H9 (cell line): ENCODE measurements around the gene MAN1A2. TPM values are rescaled to one million over a fixed set of nuclear protein-coding genes. Genes with fewer than 3 reads are reported as not detected.

ENCODE experiments used
- DNase-seq: peaks from one replicate; pipeline ENCODE4 v3.0.0-alpha.2; 2017
- H2AFZ ChIP-seq: one replicate; pipeline ENCODE4 v1.6.1; 2013; ENCODE audit warnings: mild to moderate bottlenecking, low read length, control low read depth, moderate library complexity
- H2AK5ac ChIP-seq: 2 replicates; pipeline ENCODE4 v1.6.1; 2013; ENCODE audit warnings: low read length, control low read depth, mixed read lengths; ENCODE audit not compliant: insufficient read length
- H2BK120ac ChIP-seq: one replicate; pipeline ENCODE4 v1.6.1; 2013; ENCODE audit warnings: low read depth, mild to moderate bottlenecking, low read length, control low read depth, inconsistent platforms; ENCODE audit not compliant: poor library complexity, severe bottlenecking
- H2BK12ac ChIP-seq: 2 replicates; pipeline ENCODE4 v1.6.1; 2013; ENCODE audit warnings: low read length, control low read depth, mixed read lengths, low read depth; ENCODE audit not compliant: insufficient read length
- H2BK15ac ChIP-seq: 2 replicates; pipeline ENCODE4 v1.6.1; 2013; ENCODE audit warnings: low read depth, low read length, control low read depth
- H2BK20ac ChIP-seq: one replicate; pipeline ENCODE4 v1.6.1; 2013; ENCODE audit warnings: low read depth, mild to moderate bottlenecking, low read length, control low read depth, inconsistent platforms; ENCODE audit not compliant: poor library complexity, severe bottlenecking
- H2BK5ac ChIP-seq: 2 replicates; pipeline ENCODE4 v1.6.1; 2013; ENCODE audit warnings: low read length, control low read depth, mixed read lengths; ENCODE audit not compliant: insufficient read length
- H3K14ac ChIP-seq: 2 replicates; pipeline ENCODE4 v1.6.1; 2013; ENCODE audit warnings: low read length, control low read depth; ENCODE audit not compliant: insufficient read depth
- H3K18ac ChIP-seq: 2 replicates; pipeline ENCODE4 v1.6.1; 2013; ENCODE audit warnings: low read depth, mild to moderate bottlenecking, mixed read lengths, low read length, control low read depth; ENCODE audit not compliant: insufficient read length
- H3K23ac ChIP-seq: 2 replicates; pipeline ENCODE4 v1.6.1; 2013; ENCODE audit warnings: low read length, control low read depth, mixed read lengths, low read depth; ENCODE audit not compliant: insufficient read length
- H3K23me2 ChIP-seq: 2 replicates; pipeline ENCODE4 v1.6.1; 2013; ENCODE audit warnings: low read depth, mild to moderate bottlenecking, mixed read lengths, low read length, control low read depth; ENCODE audit not compliant: insufficient read length, poor library complexity, severe bottlenecking
- H3K27ac ChIP-seq: 2 replicates; pipeline ENCODE4 v1.5.1; 2013; ENCODE audit warnings: low read length, control low read depth, mixed read lengths, low read depth; ENCODE audit not compliant: insufficient read length
- H3K27me3 ChIP-seq: 2 replicates; pipeline ENCODE4 v1.6.1; 2013; ENCODE audit warnings: low read length, control low read depth, inconsistent platforms; ENCODE audit not compliant: insufficient read depth
- H3K4ac ChIP-seq: 2 replicates; pipeline ENCODE4 v1.6.1; 2013; ENCODE audit warnings: low read depth, mild to moderate bottlenecking, control low read depth, inconsistent platforms, low read length, moderate library complexity
- H3K4me1 ChIP-seq: 2 replicates; pipeline ENCODE4 v1.6.1; 2013; ENCODE audit warnings: low read length, control low read depth, inconsistent platforms; ENCODE audit not compliant: insufficient read depth
- H3K4me2 ChIP-seq: 2 replicates; pipeline ENCODE4 v1.6.1; 2013; ENCODE audit warnings: low read length, control low read depth, mixed read lengths; ENCODE audit not compliant: insufficient read length, insufficient read depth
- H3K56ac ChIP-seq: 2 replicates; pipeline ENCODE4 v1.6.1; 2013; ENCODE audit warnings: low read depth, mild to moderate bottlenecking, mixed read lengths, low read length, control low read depth; ENCODE audit not compliant: insufficient read length
- H3K79me1 ChIP-seq: 2 replicates; pipeline ENCODE4 v1.6.1; 2013; ENCODE audit warnings: low read depth, mild to moderate bottlenecking, moderate library complexity, low read length, control low read depth, inconsistent platforms; ENCODE audit not compliant: insufficient read depth, poor library complexity, severe bottlenecking
- H3K79me2 ChIP-seq: 2 replicates; pipeline ENCODE4 v1.6.1; 2013; ENCODE audit warnings: low read length, control low read depth, inconsistent platforms; ENCODE audit not compliant: insufficient read depth
- H3K9ac ChIP-seq: 2 replicates; pipeline ENCODE4 v1.6.1; 2013; ENCODE audit warnings: low read length, control low read depth, mixed read lengths; ENCODE audit not compliant: insufficient read length; ENCODE audit errors: extremely low read depth
- H3K9me3 ChIP-seq: one replicate; pipeline ENCODE4 v1.6.1; 2013; ENCODE audit warnings: low read depth, low read length, inconsistent platforms; ENCODE audit not compliant: control insufficient read depth
- H3T11ph ChIP-seq: one replicate; pipeline ENCODE4 v1.6.1; 2013; ENCODE audit warnings: mild to moderate bottlenecking, low read length, control low read depth, inconsistent platforms
- H4K20me1 ChIP-seq: one replicate; pipeline ENCODE4 v1.6.1; 2013; ENCODE audit not compliant: control insufficient read depth, insufficient read length, insufficient read depth
- H4K5ac ChIP-seq: 2 replicates; pipeline ENCODE4 v1.6.1; 2013; ENCODE audit warnings: low read depth, mild to moderate bottlenecking, mixed read lengths, low read length, control low read depth; ENCODE audit not compliant: insufficient read length
- H4K8ac ChIP-seq: replicated peaks from 2 replicates; pipeline ENCODE4 v1.6.1; 2013; ENCODE audit warnings: low read length, control low read depth, mixed read lengths, low read depth; ENCODE audit not compliant: insufficient read length
- H4K91ac ChIP-seq: 2 replicates; pipeline ENCODE4 v1.6.1; 2013; ENCODE audit warnings: low read depth, mild to moderate bottlenecking, moderate library complexity, mixed read lengths, low read length, control low read depth; ENCODE audit not compliant: insufficient read length
- H3K27ac Mint-ChIP-seq, 3 experiments: 2 replicates in 2 of 3; 3 replicates in 1 of 3; pipeline ENCODE4 v1.8.0; 2020 to 2021; ENCODE audit warnings: mixed read lengths in 3 of 3, mild to moderate bottlenecking in 1 of 3, moderate library complexity in 1 of 3
- H3K27me3 Mint-ChIP-seq: 2 replicates; pipeline ENCODE4 v1.8.0; 2021; ENCODE audit warnings: low read depth, mild to moderate bottlenecking, moderate library complexity, mixed read lengths
- H3K36me3 Mint-ChIP-seq, 3 experiments: 2 replicates in 2 of 3; 3 replicates in 1 of 3; pipeline ENCODE4 v1.8.0; 2020 to 2021; ENCODE audit warnings: low read depth in 3 of 3, mixed read lengths in 3 of 3; ENCODE audit not compliant: insufficient read depth in 1 of 3
- H3K4me1 Mint-ChIP-seq, 2 experiments: 2 replicates each; pipeline ENCODE4 v1.8.0; 2020; ENCODE audit warnings: mixed read lengths in 2 of 2
- H3K4me3 Mint-ChIP-seq, 2 experiments: 2 replicates in 1 of 2; 3 replicates in 1 of 2; pipeline ENCODE4 v1.8.0; 2020 to 2021; ENCODE audit warnings: mild to moderate bottlenecking in 2 of 2, mixed read lengths in 2 of 2, moderate library complexity in 1 of 2
- H3K9me3 Mint-ChIP-seq, 2 experiments: 2 replicates in 1 of 2; 3 replicates in 1 of 2; pipeline ENCODE4 v1.8.0; 2020; ENCODE audit warnings: mild to moderate bottlenecking in 2 of 2, mixed read lengths in 2 of 2, moderate library complexity in 1 of 2
- CTCF ChIP-seq: fragments of 200-600 bp; sonication (generic); conservative IDR thresholded peaks from 3 replicates; pipeline ENCODE4 v1.8.0; 2021; ENCODE audit warnings: antibody characterized with exemption, mild to moderate bottlenecking
- WGBS: extraction: QIAGEN DNeasy Blood & Tissue Kit; methylation state at CpG from one replicate; pipeline ENCODE4 v1.1.7; 2013; ENCODE audit warnings: missing lambda C conversion rate, low lambda C conversion rate, mixed read lengths; ENCODE audit not compliant: insufficient read length; ENCODE audit errors: extremely low coverage; 5-methylcytosine and 5-hydroxymethylcytosine counted together
- total RNA-seq: library from RNA; stranded (reverse); gene quantifications from 2 replicates; pipeline ENCODE4 v1.2.1, GENCODE V29; 2021

Gene MAN1A2
- total RNA-seq, 1 experiment from 2014 or later: 24.0 TPM

DNA sequence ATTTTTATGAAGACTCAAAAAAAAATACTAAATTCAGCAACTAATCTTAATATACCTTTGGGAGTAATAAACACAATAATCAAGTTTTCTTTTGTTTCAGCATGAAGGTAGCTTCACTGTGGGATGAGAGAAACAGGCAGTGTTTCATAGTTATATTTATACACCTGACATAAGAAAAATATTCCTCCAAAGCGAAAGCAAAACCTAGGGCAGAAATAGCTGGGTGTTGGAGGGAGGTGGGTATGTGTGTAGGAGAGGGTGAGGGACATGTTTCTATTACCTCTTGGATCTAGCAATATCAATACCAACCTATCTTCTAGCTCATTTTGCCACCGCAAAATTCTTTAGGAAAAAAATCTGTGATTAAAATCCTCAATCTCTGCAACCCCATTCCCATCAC lies 24.9 kb upstream of the MAN1A2 start:
- no peak for TF ChIP-seq CTCF
- Mint-ChIP-seq H3K4me1 (peaks cover 39 to 48% of the 10 kb centered on the region in 2 experiments), H3K9me3 (peaks cover 1 to 3% of the 10 kb centered on the region in 2 experiments; a peak in 4 of 5 replicates), H3K27ac (no peak overlapping the region), H3K27me3 (peaks cover 17% of the 10 kb centered on the region), H3K36me3 (peaks cover 0 to 4% (median 2%) of the 10 kb centered on the region in 3 experiments; a peak in 3 of 7 replicates), H3K4me3 (no peak overlapping the region)
- Histone ChIP-seq H3K23me2 (no peaks in the 10 kb centered on the region), H2BK120ac (no peak overlapping the region), H3K4me2 (no peak overlapping the region), H3K23ac (no peak overlapping the region), H2BK12ac (no peak overlapping the region), H3K9me3 (no peaks in the 10 kb centered on the region), H3T11ph (no peak overlapping the region), H2AFZ (no peak overlapping the region), H3K27ac (no peak overlapping the region), H4K91ac (no peak overlapping the region), H3K4me1 (no peaks in the 10 kb centered on the region), H3K18ac (no peak overlapping the region), H3K79me1 (no peaks in the 10 kb centered on the region), H4K20me1 (no peaks in the 10 kb centered on the region), H3K14ac (no peak overlapping the region), H3K27me3 (peaks cover 2% of the 10 kb centered on the region; the same call in 1 of the 2 replicates), H3K4ac (no peak overlapping the region), H2BK15ac (no peak overlapping the region), H2BK20ac (no peak overlapping the region), H2BK5ac (no peak overlapping the region), H3K79me2 (no peaks in the 10 kb centered on the region), H2AK5ac (no peak overlapping the region), H4K5ac (no peak overlapping the region), H4K8ac (no peak overlapping the region), H3K56ac (no peak overlapping the region), H3K9ac (no peak overlapping the region)
- no peak for DNase-seq
- no CpG with 5 or more reads among the region's 2 CpGs for WGBS
